SK-N-SH (cell line): ENCODE data around the gene NEK5. TPM values are rescaled to one million over a fixed set of nuclear protein-coding genes. Genes with fewer than 3 reads are reported as not detected.
"Not testable (repeated sequence)": the region's sequence is repeated elsewhere in the genome, so short reads cannot be mapped to it uniquely, and the experiment has no call there.

ENCODE experiments used
- CTCF ChIA-PET: fragments of 300-600, 350-600 bp; formaldehyde crosslinking; extraction: SDS; loops from one replicate; lab custom pipeline; 2021; lab: Yijun Ruan, JAX
- POLR2A ChIA-PET: fragments of 350-600 bp; sonication (Branson Sonifier 250); formaldehyde crosslinking; extraction: SDS; loops from one replicate; lab custom pipeline; 2020; ENCODE audit warnings: antibody characterized with exemption, inconsistent platforms; lab: Yijun Ruan, JAX
- DNase-seq: peaks from one replicate; pipeline ENCODE4 v3.0.0; 2012
- H2AFZ ChIP-seq: fragments of 200-600 bp; sonication (generic); 2 replicates; pipeline ENCODE4 v1.8.1; 2016; ENCODE audit warnings: antibody characterized with exemption, mild to moderate bottlenecking, low read depth
- H3F3A ChIP-seq: fragments of 200-600 bp; sonication (generic); replicated peaks from 2 replicates; pipeline ENCODE3; 2016; ENCODE audit warnings: antibody characterized with exemption, mild to moderate bottlenecking; ENCODE audit not compliant: insufficient read depth
- H3K27ac ChIP-seq, 2 experiments: fragments of 200-500 bp in 1 of 2; fragments of 200-600 bp in 1 of 2; sonication (Bioruptor generic) in 1 of 2; sonication (generic), shearing (Covaris generic) in 1 of 2; 2 replicates each; pipeline versions ENCODE4 v1.5.1 to v1.6.1; 2014 to 2016; ENCODE audit warnings: low read depth in 2 of 2, inconsistent platforms in 1 of 2, low read length in 1 of 2, mild to moderate bottlenecking in 1 of 2, mixed read lengths in 1 of 2
- H3K27me3 ChIP-seq: fragments of 200-600 bp; sonication (generic), shearing (Covaris generic); 2 replicates; pipeline ENCODE4 v1.6.1; 2016; ENCODE audit warnings: mixed run types; ENCODE audit not compliant: insufficient read depth
- H3K36me3 ChIP-seq, 2 experiments: fragments of 200-500 bp in 1 of 2; fragments of 200-600 bp in 1 of 2; sonication (Bioruptor generic) in 1 of 2; sonication (generic) in 1 of 2; replicated peaks in 1 of 2; 2 replicates each; pipeline versions ENCODE3 to v1.5.1; 2014 to 2016; ENCODE audit warnings: low read length in 1 of 2, mild to moderate bottlenecking in 1 of 2; ENCODE audit not compliant: insufficient read depth in 2 of 2, control insufficient read depth in 1 of 2
- H3K4me1 ChIP-seq, 2 experiments: fragments of 200-500 bp in 1 of 2; fragments of 200-600 bp in 1 of 2; sonication (Bioruptor generic) in 1 of 2; sonication (generic), shearing (Covaris generic) in 1 of 2; 2 replicates each; pipeline versions ENCODE4 v1.5.1 to v1.6.1; 2014 to 2016; ENCODE audit warnings: low read depth in 1 of 2, low read length in 1 of 2, mixed run types in 1 of 2; ENCODE audit not compliant: insufficient read depth in 2 of 2, control insufficient read depth in 1 of 2
- H3K4me2 ChIP-seq: fragments of 200-600 bp; sonication (generic), shearing (Covaris generic); 2 replicates; pipeline ENCODE4 v1.6.1; 2017; ENCODE audit warnings: mixed run types
- H3K4me3 ChIP-seq, 2 experiments: fragments of 200-500 bp in 1 of 2; fragments of 200-600 bp in 1 of 2; sonication (Bioruptor generic) in 1 of 2; sonication (generic), shearing (Covaris generic) in 1 of 2; 2 replicates each; pipeline versions ENCODE4 v1.5.1 to v1.8.1; 2014 to 2016; ENCODE audit warnings: low read depth in 2 of 2, inconsistent platforms in 1 of 2, low read length in 1 of 2, mild to moderate bottlenecking in 1 of 2, mixed read lengths in 1 of 2, moderate library complexity in 1 of 2
- H3K79me2 ChIP-seq: fragments of 200-600 bp; sonication (generic); 2 replicates; pipeline ENCODE4 v1.8.1; 2017; ENCODE audit warnings: mild to moderate bottlenecking; ENCODE audit not compliant: insufficient read depth
- H3K9ac ChIP-seq: fragments of 200-600 bp; sonication (generic); 2 replicates; pipeline ENCODE4 v1.6.1; 2017; ENCODE audit warnings: mixed run types
- H3K9me2 ChIP-seq: fragments of 200-600 bp; sonication (generic); 2 replicates; pipeline ENCODE4 v1.6.1; 2017; ENCODE audit warnings: mixed run types
- H3K9me3 ChIP-seq: fragments of 200-600 bp; sonication (generic); 2 replicates; pipeline ENCODE4 v1.6.1; 2017; ENCODE audit warnings: mixed run types, mild to moderate bottlenecking, moderate library complexity
- H4K20me1 ChIP-seq: fragments of 200-600 bp; sonication (generic); 2 replicates; pipeline ENCODE4 v1.6.1; 2017; ENCODE audit warnings: mild to moderate bottlenecking, mixed run types; ENCODE audit not compliant: insufficient read depth
- CHD2 ChIP-seq: fragments of 150-350 bp; IDR thresholded peaks from 2 replicates; pipeline ENCODE4 v1.6.1; 2018; ENCODE audit warnings: low read length; ENCODE audit not compliant: partially characterized antibody
- EP300 ChIP-seq, 2 experiments: IDR thresholded peaks; 2 replicates each; pipeline versions ENCODE4 v1.4.0 to v1.6.1; 2012; ENCODE audit warnings: borderline replicate concordance in 1 of 2, low read depth in 1 of 2, low read length in 1 of 2
- GABPA ChIP-seq: IDR thresholded peaks from 2 replicates; pipeline ENCODE4 v1.4.0; 2012; ENCODE audit warnings: low read depth, mild to moderate bottlenecking
- IRF3 ChIP-seq: fragments of 150-350 bp; IDR thresholded peaks from 2 replicates; pipeline ENCODE4 v1.6.1; 2016; ENCODE audit warnings: mild to moderate bottlenecking, low read depth, low read length
- JUND ChIP-seq: IDR thresholded peaks from 2 replicates; pipeline ENCODE4 v1.4.0; 2012
- MAX ChIP-seq: IDR thresholded peaks from 2 replicates; pipeline ENCODE4 v1.4.0; 2012; ENCODE audit warnings: low read depth
- MXI1 ChIP-seq: IDR thresholded peaks from 2 replicates; pipeline ENCODE4 v1.6.1; 2012; ENCODE audit warnings: mild to moderate bottlenecking, low read depth, low read length, improper control_type of control experiment
- PBX3 ChIP-seq: IDR thresholded peaks from 2 replicates; pipeline ENCODE4; 2012
- RAD21 ChIP-seq: IDR thresholded peaks from 2 replicates; pipeline ENCODE4 v1.6.1; 2012; ENCODE audit warnings: mild to moderate bottlenecking, low read length
- SMC3 ChIP-seq: IDR thresholded peaks from 2 replicates; pipeline ENCODE4 v1.6.1; 2012; ENCODE audit warnings: low read depth, low read length, improper control_type of control experiment
- TAF1 ChIP-seq: IDR thresholded peaks from 2 replicates; pipeline ENCODE4 v1.6.1; 2012; ENCODE audit warnings: low read depth, mild to moderate bottlenecking, low read length, moderate library complexity, borderline replicate concordance
- USF1 ChIP-seq: IDR thresholded peaks from 2 replicates; pipeline ENCODE4 v1.4.0; 2012; ENCODE audit warnings: low read depth, borderline replicate concordance
- ZBTB33 ChIP-seq: IDR thresholded peaks from 2 replicates; pipeline ENCODE4 v1.4.0; 2012; ENCODE audit warnings: low read depth, borderline replicate concordance
- WGBS: methylation state at CpG from one replicate; pipeline ENCODE4 v1.1.6; 2017; ENCODE audit warnings: low lambda C conversion rate; 5-methylcytosine and 5-hydroxymethylcytosine counted together
- polyA plus RNA-seq, 3 experiments: library from polyadenylated mRNA; depleted of rRNA; stranded (reverse); fragments of >200 nt; gene quantifications; 2 replicates each; pipeline ENCODE4 v1.2.3, GENCODE V29; 2012

Gene NEK5
- polyA plus RNA-seq, 1 of the 3 experiments (the other 2 are of a cell fraction): 0.07 TPM

- TF ChIP-seq PBX3: no peak
- no peak for TF ChIP-seq JUND
- TF ChIP-seq TAF1: no peak
- no peak for TF ChIP-seq SMC3
- no peak for TF ChIP-seq IRF3
These were observed 25.5 kb downstream of the NEK5 start (continued) for GRCh38 chr13:52103386-52103785.

GRCh38 chr13:52102423-52102822, 26.4 kb downstream of the NEK5 start:
- H3K9ac ChIP-seq, H3K4me3 ChIP-seq, H3K27ac ChIP-seq, H4K20me1 ChIP-seq, DNase-seq, H3K36me3 ChIP-seq, H3K9me3 ChIP-seq, H3K9me2 ChIP-seq, POLR2A ChIA-PET, H3F3A ChIP-seq, H3K27me3 ChIP-seq, H3K4me1 ChIP-seq, H3K4me2 ChIP-seq, H3K79me2 ChIP-seq, H2AFZ ChIP-seq: not testable (repeated sequence)
- 100% methylated on average over 3 of the region's 3 CpGs for WGBS
- CTCF ChIA-PET: interaction anchor here (1.6 kb wide), 1 partner anchor 25 kb away, joined by 6 read pairs; no protein-coding TSS in a partner anchor

GRCh38 chr13:52097197-52097596, 31.7 kb downstream of the NEK5 start:
- Histone ChIP-seq H2AFZ (no peak overlapping the region), H3K79me2 (no peaks in the 10 kb centered on the region), H3K27ac (no peak overlapping the region), H3K9ac (no peak overlapping the region), H3K9me2 (no peaks in the 10 kb centered on the region), H3K36me3 (no peaks in the 10 kb centered on the region), H3K4me2 (no peak overlapping the region), H3K4me3 (no peak overlapping the region), H3F3A (no peaks in the 10 kb centered on the region), H3K27me3 (no peaks in the 10 kb centered on the region), H4K20me1 (no peaks in the 10 kb centered on the region), H3K4me1 (no peaks in the 10 kb centered on the region), H3K9me3 (no peaks in the 10 kb centered on the region)
- no peak for TF ChIP-seq CHD2
- no peak for TF ChIP-seq SMC3
- TF ChIP-seq RAD21: no peak
- no peak for TF ChIP-seq GABPA
- TF ChIP-seq EP300 (IDR thresholded peaks at IDR 0.05; ENCODE audit: borderline replicate concordance in 1 of 2, low read depth in 1 of 2, low read length in 1 of 2): no peak
- no peak for TF ChIP-seq MAX
- TF ChIP-seq MXI1: no peak
- no peak for TF ChIP-seq USF1
- TF ChIP-seq ZBTB33: no peak
- ChIA-PET POLR2A (no interaction called here), CTCF (interaction anchor here (1.3 kb wide), 1 partner anchor 31 kb away, joined by 3 read pairs; no protein-coding TSS in a partner anchor)
- no peak for DNase-seq
- no CpG with 5 or more reads among the region's 5 CpGs for WGBS
